ENCODE data around the gene KCNJ12. TPM values are rescaled to one million over a fixed set of nuclear protein-coding genes. Genes with fewer than 3 reads are reported as not detected.

The KCNJ12 gene
- total and polyA plus RNA-seq, 8 donors = 0.09 to 0.37 (median 0.14) TPM

DNA sequence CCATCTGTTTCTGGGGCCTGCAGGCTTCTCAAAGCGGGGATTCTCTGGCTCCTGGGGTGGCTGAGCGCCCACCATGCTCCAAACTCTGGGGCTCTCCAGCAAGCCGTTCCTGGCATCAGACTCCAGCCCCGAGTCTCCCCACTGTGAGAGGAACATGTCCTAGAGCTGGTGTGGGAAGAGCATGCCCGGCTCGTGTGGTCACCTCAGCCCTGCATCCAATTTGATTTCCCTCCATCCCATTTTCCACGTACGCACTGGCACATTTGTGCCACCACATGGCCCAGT is 23.2 kb upstream of the KCNJ12 start:
- ATAC-seq (no peak), FAIRE-seq (no peak), DNase-seq (peak in 1 of 6 donors; percentile 37)
- no peaks in the 10 kb centered on the region for H3K4me1 ChIP-seq
- WGBS, 2 donors = 70 to 77% methylated on average over 8 of the region's 8 CpGs
- H3K4me3 ChIP-seq = no peak overlapping the region
- H3K27me3 ChIP-seq = no peaks in the 10 kb centered on the region
- H3K9me3 ChIP-seq = no peaks in the 10 kb centered on the region
- no peaks in the 10 kb centered on the region for H3K36me3 ChIP-seq
- TF ChIP-seq, protein P1, sequence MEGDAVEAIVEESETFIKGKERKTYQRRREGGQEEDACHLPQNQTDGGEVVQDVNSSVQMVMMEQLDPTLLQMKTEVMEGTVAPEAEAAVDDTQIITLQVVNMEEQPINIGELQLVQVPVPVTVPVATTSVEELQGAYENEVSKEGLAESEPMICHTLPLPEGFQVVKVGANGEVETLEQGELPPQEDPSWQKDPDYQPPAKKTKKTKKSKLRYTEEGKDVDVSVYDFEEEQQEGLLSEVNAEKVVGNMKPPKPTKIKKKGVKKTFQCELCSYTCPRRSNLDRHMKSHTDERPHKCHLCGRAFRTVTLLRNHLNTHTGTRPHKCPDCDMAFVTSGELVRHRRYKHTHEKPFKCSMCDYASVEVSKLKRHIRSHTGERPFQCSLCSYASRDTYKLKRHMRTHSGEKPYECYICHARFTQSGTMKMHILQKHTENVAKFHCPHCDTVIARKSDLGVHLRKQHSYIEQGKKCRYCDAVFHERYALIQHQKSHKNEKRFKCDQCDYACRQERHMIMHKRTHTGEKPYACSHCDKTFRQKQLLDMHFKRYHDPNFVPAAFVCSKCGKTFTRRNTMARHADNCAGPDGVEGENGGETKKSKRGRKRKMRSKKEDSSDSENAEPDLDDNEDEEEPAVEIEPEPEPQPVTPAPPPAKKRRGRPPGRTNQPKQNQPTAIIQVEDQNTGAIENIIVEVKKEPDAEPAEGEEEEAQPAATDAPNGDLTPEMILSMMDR (IDR thresholded peaks at IDR 0.05) = no peak
- H3K27ac ChIP-seq = no peak overlapping the region
- intact Hi-C loops (cut with DNase I) = no loop called here

DNA sequence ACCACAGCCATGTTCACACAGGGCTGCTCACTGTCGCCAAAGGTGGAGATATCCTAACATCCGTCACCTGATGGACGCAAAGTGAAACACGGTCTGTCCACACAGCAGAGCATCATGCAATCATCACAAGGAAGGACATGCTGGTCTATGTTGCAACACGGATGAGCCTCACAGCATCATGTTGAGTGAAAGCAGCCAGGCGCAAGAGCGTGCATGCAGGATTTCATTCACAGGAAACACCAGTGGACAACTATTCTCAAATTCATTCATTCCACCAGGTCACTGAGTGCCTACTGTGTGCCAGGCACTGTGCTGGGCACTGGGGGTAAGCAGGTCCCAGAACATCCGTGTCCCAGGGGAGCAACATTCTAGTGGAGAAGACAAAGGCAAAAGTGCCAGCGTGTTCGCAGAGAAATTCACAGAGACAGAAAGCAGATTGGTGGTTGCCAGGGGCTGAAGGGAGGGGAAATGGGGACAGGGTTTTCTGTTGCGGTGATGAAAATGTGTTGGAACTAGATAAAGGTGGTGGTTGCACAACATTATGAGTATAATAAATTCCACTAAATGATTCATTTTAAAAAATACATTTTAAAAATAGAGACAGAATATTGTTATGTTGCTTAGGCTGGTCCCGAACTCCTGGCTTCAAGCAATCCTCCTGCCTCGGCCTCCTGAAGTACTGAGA is 22.7 kb upstream of the KCNJ12 start:
- H3K4me1 ChIP-seq = no peaks in the 10 kb centered on the region
- no peaks in the 10 kb centered on the region for H3K36me3 ChIP-seq
- FAIRE-seq (no peak), DNase-seq (peak in 2 of 6 donors; percentile 6 to 22), ATAC-seq (peak in 1 of 4 donors; percentile 43)
- TF ChIP-seq, protein P1 (IDR thresholded peaks at IDR 0.05) = no peak
- H3K9me3 ChIP-seq = no peaks in the 10 kb centered on the region
- intact Hi-C loops (cut with DNase I) = no loop called here
- H3K27ac ChIP-seq = no peak overlapping the region
- no peak overlapping the region for H3K4me3 ChIP-seq
- WGBS, 2 donors = 74 to 79% methylated on average over 13 of the region's 13 CpGs
- no peaks in the 10 kb centered on the region for H3K27me3 ChIP-seq

GRCh38 chr17:21354796-21355385 is 21.3 kb upstream of the KCNJ12 start:
- Histone ChIP-seq H3K4me3 (no peak overlapping the region), H3K9me3 (no peaks in the 10 kb centered on the region), H3K27me3 (no peaks in the 10 kb centered on the region), H3K36me3 (no peaks in the 10 kb centered on the region), H3K27ac (no peak overlapping the region), H3K4me1 (no peaks in the 10 kb centered on the region)
- intact Hi-C loops (cut with DNase I) = no loop called here
- DNase-seq (peak in 1 of 6 donors; percentile 20), FAIRE-seq (no peak), ATAC-seq (no peak)
- 79 to 80% methylated on average over 13 of the region's 13 CpGs for WGBS, 2 donors
- TF ChIP-seq, protein P1 (IDR thresholded peaks at IDR 0.05) = no peak

DNA sequence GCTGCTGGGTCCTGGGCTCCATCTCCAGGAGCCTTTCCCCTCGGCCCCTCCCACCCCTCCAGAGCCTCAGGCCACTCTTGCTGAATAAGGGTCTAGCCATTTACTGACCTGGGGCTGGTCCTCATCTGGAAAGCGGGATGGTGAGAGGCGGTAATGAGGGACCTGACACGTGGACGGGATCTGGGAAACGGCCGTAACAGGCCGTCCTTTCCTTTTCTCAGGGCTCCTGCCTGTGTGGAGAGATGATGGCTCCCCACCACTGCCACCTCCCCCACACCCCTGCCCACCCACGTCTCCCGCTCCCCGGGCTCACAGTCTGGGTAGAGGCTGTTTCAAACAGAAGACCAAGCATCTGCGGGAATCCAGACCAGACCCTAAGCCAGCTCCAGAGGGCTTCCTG is 20.6 kb upstream of the KCNJ12 start:
- no peak overlapping the region for H3K4me3 ChIP-seq
- FAIRE-seq (no peak), DNase-seq (peak in 1 of 6 donors; percentile 17), ATAC-seq (no peak)
- H3K27ac ChIP-seq = no peak overlapping the region
- intact Hi-C loops (cut with DNase I) = no loop called here
- TF ChIP-seq, protein P1 (IDR thresholded peaks at IDR 0.05) = no peak
- H3K9me3 ChIP-seq = no peaks in the 10 kb centered on the region
- WGBS, 2 donors = 72 to 80% methylated on average over 12 of the region's 12 CpGs
- no peaks in the 10 kb centered on the region for H3K4me1 ChIP-seq
- no peaks in the 10 kb centered on the region for H3K27me3 ChIP-seq
- no peaks in the 10 kb centered on the region for H3K36me3 ChIP-seq

- no peaks in the 10 kb centered on the region for H3K9me3 ChIP-seq
- DNase-seq (no peak), ATAC-seq (no peak), FAIRE-seq (no peak)
- no peak overlapping the region for H3K4me3 ChIP-seq
- no peaks in the 10 kb centered on the region for H3K27me3 ChIP-seq
- TF ChIP-seq, protein P1 (IDR thresholded peaks at IDR 0.05) = no peak
- intact Hi-C loops (cut with DNase I) = no loop called here
- no peaks in the 10 kb centered on the region for H3K4me1 ChIP-seq
- H3K27ac ChIP-seq = no peak overlapping the region
- WGBS, 2 donors = 77 to 79% methylated on average over 2 of the region's 2 CpGs
- H3K36me3 ChIP-seq = no peaks in the 10 kb centered on the region
Measured at GRCh38 chr17:21356537-21357127, 19.5 kb upstream of the KCNJ12 start.
